GM12878 (cell line): ENCODE measurements around the gene ANKRD44. TPM values are rescaled to one million over a fixed set of nuclear protein-coding genes. Genes with fewer than 3 reads are reported as not detected.

ENCODE experiments used
- ATAC-seq: fragments of 200-7000 bp; cut with Tn5 transposase; 3 replicates; pipeline ENCODE4 v1.9.1; 2020; ENCODE audit warnings: mild to moderate bottlenecking, moderate library complexity
- BruUV-seq: library from RNA; stranded (reverse); fragments of 400-500 nt; replicated peaks from 2 replicates; lab custom pipeline; 2021; lab: Mats Ljungman, UMichigan
- CTCF ChIA-PET: fragments of 300-600 bp; sonication (Branson Sonifier 250); formaldehyde crosslinking; extraction: SDS; loops from one replicate; lab custom pipeline; 2021; ENCODE audit warnings: inconsistent platforms; lab: Yijun Ruan, JAX
- POLR2A ChIA-PET: fragments of 350-600 bp; formaldehyde crosslinking; extraction: SDS; loops from one replicate; lab custom pipeline; 2021; ENCODE audit warnings: inconsistent platforms; lab: Charles Lee
- RAD21 ChIA-PET: fragments of 300-600 bp; sonication (Branson Sonifier 250); formaldehyde crosslinking; loops from one replicate; lab custom pipeline; 2023; ENCODE audit warnings: antibody characterized with exemption; ENCODE audit not compliant: unreplicated experiment; lab: Charles Lee
- SMC1A ChIA-PET: fragments of 300-600 bp; sonication (Branson Sonifier 250); formaldehyde crosslinking; loops from one replicate; lab custom pipeline; 2023; ENCODE audit not compliant: unreplicated experiment, uncharacterized antibody; lab: Charles Lee
- DNase-seq: peaks from one replicate; pipeline ENCODE4 v3.0.0-alpha.2; 2011; ENCODE audit warnings: low read depth, low spot score
- FAIRE-seq: peaks from 3 replicates; lab custom pipeline; 2011; peaks lifted over from hg19 to GRCh38; lab: Jason Lieb, UNC
- H2AFZ ChIP-seq: 2 replicates; pipeline ENCODE4 v1.6.0; 2011; ENCODE audit warnings: low read depth, low read length, control low read depth; ENCODE audit not compliant: control insufficient read depth
- H3K27ac ChIP-seq: 2 replicates; pipeline ENCODE4 v1.5.1; 2011; ENCODE audit warnings: control low read depth; ENCODE audit not compliant: control insufficient read depth, insufficient read depth
- H3K27me3 ChIP-seq, 2 experiments: replicated peaks in 1 of 2; 2 replicates each; pipeline versions ENCODE4 v1.6.0 to v1.6.1; 2011; ENCODE audit warnings: low read length in 1 of 2; ENCODE audit not compliant: control insufficient read depth in 2 of 2, insufficient read depth in 2 of 2
- H3K36me3 ChIP-seq, 2 experiments: 2 replicates each; pipeline ENCODE4 v1.5.1; 2011; ENCODE audit warnings: low read length in 1 of 2; ENCODE audit not compliant: control insufficient read depth in 2 of 2, insufficient read depth in 2 of 2
- H3K4me1 ChIP-seq: 2 replicates; pipeline ENCODE4 v1.6.1; 2011; ENCODE audit warnings: mild to moderate bottlenecking, low read length, moderate library complexity, mixed read lengths; ENCODE audit not compliant: control insufficient read depth, insufficient read depth
- H3K4me2 ChIP-seq: 2 replicates; pipeline ENCODE4 v1.6.0; 2011; ENCODE audit warnings: control low read depth; ENCODE audit not compliant: control insufficient read depth, insufficient read depth
- H3K4me3 ChIP-seq: fragments of 200-600 bp; sonication (generic); 2 replicates; pipeline ENCODE4 v1.5.1; 2016
- H3K79me2 ChIP-seq: 2 replicates; pipeline ENCODE4 v1.6.0; 2011; ENCODE audit warnings: low read length; ENCODE audit not compliant: control insufficient read depth, insufficient read depth
- H3K9ac ChIP-seq: 2 replicates; pipeline ENCODE4 v1.8.0; 2011; ENCODE audit warnings: low read length, control low read depth, mixed read lengths; ENCODE audit not compliant: control insufficient read depth, insufficient read depth
- H3K9me3 ChIP-seq: replicated peaks from 3 replicates; pipeline ENCODE4 v1.5.1; 2011; ENCODE audit warnings: mild to moderate bottlenecking, low read length; ENCODE audit not compliant: control insufficient read depth, insufficient read depth
- H4K20me1 ChIP-seq: 2 replicates; pipeline ENCODE4 v1.6.0; 2011; ENCODE audit not compliant: control insufficient read depth, insufficient read depth
- ATF3 ChIP-seq: IDR thresholded peaks from 2 replicates; pipeline ENCODE4 v1.6.1; 2011; ENCODE audit warnings: low read depth, mild to moderate bottlenecking, low read length, moderate library complexity, borderline replicate concordance; ENCODE audit errors: extremely low read depth
- ATF7 ChIP-seq: fragments of 450-650 bp; IDR thresholded peaks from 2 replicates; pipeline ENCODE4 v1.6.1; 2016; ENCODE audit warnings: low read depth, mild to moderate bottlenecking
- BHLHE40 ChIP-seq, 2 experiments: fragments of 450-650 bp in 1 of 2; IDR thresholded peaks; 2 replicates each; pipeline ENCODE4 v1.6.1; 2011 to 2017; ENCODE audit warnings: low read depth in 2 of 2, borderline replicate concordance in 1 of 2, improper control_type of control experiment in 1 of 2, low read length in 1 of 2, mild to moderate bottlenecking in 1 of 2
- E2F4 ChIP-seq: IDR thresholded peaks from 2 replicates; pipeline ENCODE4 v1.6.1; 2012; ENCODE audit warnings: low read depth, low read length, improper control_type of control experiment
- EED ChIP-seq: sonication (generic); IDR thresholded peaks from 2 replicates; pipeline ENCODE4 v1.6.1; 2016; ENCODE audit warnings: antibody characterized with exemption, low read depth
- EZH2 ChIP-seq: IDR thresholded peaks from 2 replicates; pipeline ENCODE4 v1.6.1; 2012; ENCODE audit warnings: low read depth, mild to moderate bottlenecking, control low read depth, inconsistent platforms, low read length, borderline replicate concordance; ENCODE audit not compliant: control insufficient read depth
- FOS ChIP-seq: IDR thresholded peaks from 3 replicates; pipeline ENCODE4 v1.6.1; 2011; ENCODE audit warnings: borderline replicate concordance; ENCODE audit not compliant: insufficient read length; ENCODE audit errors: extremely low read depth
- KAT2A ChIP-seq: conservative IDR thresholded peaks from 2 replicates; pipeline ENCODE4 v1.6.1; 2011; ENCODE audit warnings: low read depth, low read length; ENCODE audit not compliant: control insufficient read depth
- MTA2 ChIP-seq: fragments of 450-650 bp; IDR thresholded peaks from 2 replicates; pipeline ENCODE4 v1.6.1; 2016; ENCODE audit warnings: low read depth, mild to moderate bottlenecking, moderate library complexity
- MTA3 ChIP-seq: IDR thresholded peaks from 2 replicates; pipeline ENCODE4 v1.6.1; 2012; ENCODE audit warnings: low read length, inconsistent platforms, borderline replicate concordance
- NFYB ChIP-seq: IDR thresholded peaks from 2 replicates; pipeline ENCODE4 v1.6.1; 2011; ENCODE audit warnings: low read depth, mild to moderate bottlenecking, low read length, improper control_type of control experiment, moderate library complexity; ENCODE audit not compliant: insufficient read depth
- NRF1 ChIP-seq: conservative IDR thresholded peaks from 2 replicates; pipeline ENCODE4 v1.6.1; 2011; ENCODE audit warnings: mild to moderate bottlenecking, low read depth, low read length, improper control_type of control experiment
- RBBP5 ChIP-seq: fragments of 200-600 bp; sonication (generic); conservative IDR thresholded peaks from 2 replicates; pipeline ENCODE4 v1.6.1; 2016
- RFX5 ChIP-seq: IDR thresholded peaks from 2 replicates; pipeline ENCODE4 v1.6.1; 2011; ENCODE audit warnings: low read depth, low read length, improper control_type of control experiment
- SP1 ChIP-seq: IDR thresholded peaks from one replicate; pipeline ENCODE4 v1.6.1; 2011; ENCODE audit warnings: low read depth, low read length
- SUZ12 ChIP-seq: fragments of 200-600 bp; sonication (generic); IDR thresholded peaks from one replicate; pipeline ENCODE4 v1.6.1; 2018; ENCODE audit warnings: antibody characterized with exemption, mild to moderate bottlenecking; ENCODE audit not compliant: unreplicated experiment
- ZBTB33 ChIP-seq: fragments of 450-650 bp; IDR thresholded peaks from 2 replicates; pipeline ENCODE4 v1.6.1; 2017; ENCODE audit warnings: mild to moderate bottlenecking
- WGBS: methylation state at CpG from one replicate; pipeline ENCODE4 v1.1.6; 2016; ENCODE audit warnings: low lambda C conversion rate; ENCODE audit not compliant: insufficient replicate concordance, insufficient coverage; ENCODE audit errors: missing lambda C conversion rate; 5-methylcytosine and 5-hydroxymethylcytosine counted together
- in situ Hi-C: fragments of 300-500 bp; cut with MboI; formaldehyde crosslinking; loops from 9 replicates; pipeline ENCODE4 v1.14.3; 2018; ENCODE audit warnings: mixed read lengths
- intact Hi-C: fragments of 100-400 bp; cut with micrococcal nuclease; formaldehyde crosslinking; loops from one replicate; pipeline ENCODE4 v1.14.2; 2022; ENCODE audit not compliant: unreplicated experiment
- polyA plus RNA-seq, 11 experiments: library from polyadenylated mRNA; depleted of rRNA in 4 of 11; unstranded in 6 of 11; stranded (reverse) in 5 of 11; fragments of >200 nt; fragmentation: Nextera tagmentation in 4 of 11; fragmentation: Illumina TruSeq in 1 of 11; extraction: Ambion mirVana in 4 of 11; extraction: Trizol in 1 of 11; gene quantifications; 1 replicate in 1 of 11; 2 replicates in 10 of 11; pipeline versions ENCODE4 v1.2.1 to v1.2.3, GENCODE V29; 2011 to 2016; ENCODE audit warnings: inconsistent platforms in 2 of 11, missing spikeins in 2 of 11, low read depth in 1 of 11
- total RNA-seq, 4 experiments: library from RNA; depleted of rRNA in 3 of 4; stranded (reverse); fragments of >200 nt in 3 of 4; fragmentation: Illumina TruSeq in 1 of 4; extraction: Trizol in 1 of 4; gene quantifications; 2 replicates each; pipeline versions ENCODE4 v1.2.1 to v1.2.3, GENCODE V29; 2013 to 2021

Gene ANKRD44
- total and polyA plus RNA-seq, 10 of the 15 experiments (the other 5 are each of a cell fraction or from before 2014, with no cell fraction given) = 19.1 to 99.1 (median 59.6) TPM

GRCh38 chr2:197124639-197125390 lies 185.8 kb downstream of the ANKRD44 start:
- RAD21 ChIA-PET = no interaction called here
- FAIRE-seq = no peak

More at GRCh38 chr2:197124639-197125390, 185.8 kb downstream of the ANKRD44 start:
- ChIA-PET CTCF (no interaction called here), POLR2A (no interaction called here)
- in situ Hi-C loops = no loop called here
- ATAC-seq = no peak
- Histone ChIP-seq H3K36me3 (peaks cover 6 to 36% of the 10 kb centered on the region in 2 experiments), H2AFZ (no peak overlapping the region), H3K9me3 (peaks cover 5% of the 10 kb centered on the region; the same call in 2 of the 3 replicates), H3K4me1 (peaks cover 10% of the 10 kb centered on the region), H3K27ac (no peak overlapping the region), H3K9ac (no peak overlapping the region), H3K4me3 (no peak overlapping the region), H3K79me2 (peaks cover 3% of the 10 kb centered on the region)
- BruUV-seq = no TSS peak
- DNase-seq = no peak
- no peak for TF ChIP-seq E2F4
- no peak for TF ChIP-seq RBBP5
- no peak for TF ChIP-seq SP1
- no peak for TF ChIP-seq NFYB
- no peak for TF ChIP-seq KAT2A
- TF ChIP-seq MTA3 = no peak
- TF ChIP-seq ATF7 = no peak
- no peak for TF ChIP-seq RFX5
- TF ChIP-seq BHLHE40 (IDR thresholded peaks at IDR 0.05; ENCODE audit: borderline replicate concordance in 1 of 2, low read depth in 2 of 2, low read length in 1 of 2) = no peak
- TF ChIP-seq NRF1 = no peak
- TF ChIP-seq ZBTB33 = no peak
- no peak for TF ChIP-seq EZH2
- no peak for TF ChIP-seq EED
- no peak for TF ChIP-seq ATF3
- TF ChIP-seq MTA2 = no peak
- no peak for TF ChIP-seq SUZ12
- no peak for TF ChIP-seq FOS
- TF ChIP-seq, all 136 proteins: peak for 0
- no peaks in the 10 kb centered on the region for H3K27me3 ChIP-seq
- intact Hi-C loops = no loop called here
- no peak overlapping the region for H3K4me2 ChIP-seq
- SMC1A ChIA-PET = no interaction called here
- WGBS = 83% methylated on average over 7 of the region's 7 CpGs
- H4K20me1 ChIP-seq = no peaks in the 10 kb centered on the region
